GM19099 (cell line): ENCODE results near the gene SHMT2.

Experiments used
- POLR2A ChIP-seq: IDR thresholded peaks from 3 replicates; pipeline ENCODE4 v1.6.1; 2011; ENCODE audit warnings: low read depth; ENCODE audit not compliant: insufficient read length; ENCODE audit errors: extremely low read depth

Gene SHMT2

GRCh38 chr12:57229634-57230380 lies at the start of gene SHMT2:
TSS of gene SHMT2 (plus strand) at chr12:57229711. CDS start at chr12:57229779, 68 bp downstream.
- TF ChIP-seq POLR2A = peak; percentile 82

- no peak for TF ChIP-seq POLR2A
Measured at GRCh38 chr12:57180321-57180989, 49.1 kb upstream of the SHMT2 start.

- no peak for TF ChIP-seq POLR2A
Measured at GRCh38 chr12:57181072-57181471, 48.4 kb upstream of the SHMT2 start.

- no peak for TF ChIP-seq POLR2A
Measured at GRCh38 chr12:57181561-57182155, 47.9 kb upstream of the SHMT2 start.

- no peak for TF ChIP-seq POLR2A
Measured at GRCh38 chr12:57182918-57183575, 46.5 kb upstream of the SHMT2 start.

- TF ChIP-seq POLR2A = no peak
Measured at GRCh38 chr12:57183939-57184725, 45.4 kb upstream of the SHMT2 start.

- TF ChIP-seq POLR2A = no peak
Measured at GRCh38 chr12:57185403-57185802, 44.1 kb upstream of the SHMT2 start.

- TF ChIP-seq POLR2A = no peak
Measured at GRCh38 chr12:57185906-57186508, 43.5 kb upstream of the SHMT2 start.

- no peak for TF ChIP-seq POLR2A
Measured at GRCh38 chr12:57187222-57188089, 42.1 kb upstream of the SHMT2 start.

GRCh38 chr12:57188090-57188425 lies 41.5 kb upstream of the SHMT2 start:
- no peak for TF ChIP-seq POLR2A

- TF ChIP-seq POLR2A = no peak
Measured at GRCh38 chr12:57190037-57190436, 39.5 kb upstream of the SHMT2 start.

- TF ChIP-seq POLR2A = no peak
Measured at GRCh38 chr12:57190821-57191220, 38.7 kb upstream of the SHMT2 start.

- no peak for TF ChIP-seq POLR2A
Measured at GRCh38 chr12:57191410-57191809, 38.1 kb upstream of the SHMT2 start.

- TF ChIP-seq POLR2A = no peak
Measured at GRCh38 chr12:57192920-57193319, 36.6 kb upstream of the SHMT2 start.

GRCh38 chr12:57193706-57194245 lies 35.7 kb upstream of the SHMT2 start:
- TF ChIP-seq POLR2A = no peak
